GM18505 (cell line): ENCODE results near the gene PLA2G2F.

ENCODE experiments used
- ATAC-seq: cut with Tn5 transposase; IDR thresholded peaks from one replicate; pipeline ENCODE4 v1.9.1; 2021; ENCODE audit not compliant: unreplicated experiment
- POLR2A ChIP-seq: IDR thresholded peaks from 4 replicates; pipeline ENCODE4 v1.6.1; 2011; ENCODE audit warnings: borderline replicate concordance; ENCODE audit not compliant: insufficient read depth, insufficient read length; ENCODE audit errors: extremely low read depth

The PLA2G2F gene

DNA sequence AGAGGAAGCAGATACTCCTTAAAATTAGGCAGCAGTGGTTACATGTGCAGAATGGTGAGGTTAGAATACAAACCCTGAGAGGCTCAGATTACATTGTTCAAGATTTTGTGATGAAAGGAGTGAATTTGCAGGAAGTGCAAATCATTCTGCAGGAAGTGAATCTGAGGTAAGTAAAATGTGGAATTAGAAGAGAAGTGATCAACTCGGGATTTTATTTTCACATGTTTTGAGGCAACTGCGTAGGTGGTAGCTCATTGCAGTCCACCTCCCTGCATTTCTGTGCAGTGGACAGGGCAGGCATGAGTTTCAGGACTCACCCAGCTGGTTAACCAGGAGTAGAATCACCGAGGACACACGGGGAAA is 49.3 kb downstream of the PLA2G2F start:
- ATAC-seq, result no peak
- no peak for TF ChIP-seq POLR2A

- no peak for TF ChIP-seq POLR2A
- no peak for ATAC-seq
Observed at GRCh38 chr1:20189664-20190063, 50.5 kb downstream of the PLA2G2F start.

DNA sequence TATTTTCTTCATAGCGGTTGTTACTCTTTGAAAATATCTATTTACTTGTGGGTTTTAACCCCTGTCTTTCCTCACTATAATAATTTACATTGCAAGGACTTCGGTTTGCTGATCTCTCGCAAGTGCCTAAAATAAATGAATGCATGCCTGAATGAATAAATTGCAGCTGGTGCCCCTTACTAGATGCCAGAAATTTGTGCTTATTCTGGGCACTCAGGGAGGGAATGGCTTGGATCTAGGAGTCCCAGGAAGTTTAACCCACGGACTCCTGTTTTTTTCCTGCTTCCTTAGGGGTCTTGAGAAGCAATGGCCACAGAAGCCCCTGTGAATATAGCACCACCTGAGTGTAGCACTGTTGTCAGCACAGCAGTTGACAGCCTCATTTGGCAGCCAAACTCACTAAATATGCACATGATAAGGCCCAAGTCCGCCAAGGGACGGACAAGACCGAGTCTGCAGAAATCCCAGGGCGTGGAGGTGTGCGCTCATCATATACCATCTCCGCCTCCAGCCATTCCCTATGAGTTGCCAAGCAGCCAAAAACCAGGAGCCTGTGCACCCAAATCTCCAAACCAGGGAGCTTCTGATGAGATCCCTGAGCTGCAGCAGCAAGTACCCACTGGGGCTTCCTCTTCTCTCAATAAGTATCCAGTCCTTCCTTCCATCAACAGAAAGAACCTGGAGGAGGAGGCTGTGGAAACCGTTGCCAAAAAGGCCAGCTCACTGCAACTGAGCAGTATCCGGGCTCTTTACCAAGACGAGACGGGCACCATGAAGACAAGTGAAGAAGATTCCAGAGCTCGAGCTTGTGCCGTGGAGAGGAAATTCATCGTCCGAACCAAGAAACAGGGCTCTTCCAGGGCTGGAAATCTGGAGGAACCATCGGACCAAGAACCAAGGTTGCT is 51.4 kb downstream of the PLA2G2F start:
- TF ChIP-seq POLR2A, result no peak
- no peak for ATAC-seq

GRCh38 chr1:20191266-20191825 is 52.2 kb downstream of the PLA2G2F start:
- TF ChIP-seq POLR2A, result no peak
- ATAC-seq, result no peak

DNA sequence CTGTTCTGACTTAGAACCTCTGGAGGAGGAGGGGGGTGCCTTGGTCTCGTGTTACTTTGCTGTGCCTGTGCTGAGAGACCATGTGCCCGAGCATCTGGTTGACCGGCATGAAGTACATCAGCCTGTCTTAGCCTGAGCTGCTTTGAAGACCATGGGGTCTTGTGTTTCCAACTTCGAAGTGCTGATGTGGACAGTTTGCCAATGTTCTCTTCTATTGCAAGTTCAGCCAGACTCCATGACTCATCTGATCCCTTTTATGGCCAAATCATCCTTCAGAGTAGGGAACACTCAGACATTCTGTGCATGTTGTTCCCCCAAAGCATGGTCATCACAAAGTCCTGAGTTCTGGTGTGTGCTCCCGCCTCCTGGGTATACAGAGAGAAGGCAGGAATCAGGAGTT is 53.2 kb downstream of the PLA2G2F start:
- TF ChIP-seq POLR2A, result no peak
- ATAC-seq, result no peak

- TF ChIP-seq POLR2A, result no peak
- ATAC-seq, result no peak
Observed at GRCh38 chr1:20192871-20193411, 53.8 kb downstream of the PLA2G2F start.

GRCh38 chr1:20194224-20194623 is 55.1 kb downstream of the PLA2G2F start:
- no peak for ATAC-seq
- no peak for TF ChIP-seq POLR2A

GRCh38 chr1:20194757-20195461 is 55.8 kb downstream of the PLA2G2F start:
- no peak for ATAC-seq
- TF ChIP-seq POLR2A, result no peak

DNA sequence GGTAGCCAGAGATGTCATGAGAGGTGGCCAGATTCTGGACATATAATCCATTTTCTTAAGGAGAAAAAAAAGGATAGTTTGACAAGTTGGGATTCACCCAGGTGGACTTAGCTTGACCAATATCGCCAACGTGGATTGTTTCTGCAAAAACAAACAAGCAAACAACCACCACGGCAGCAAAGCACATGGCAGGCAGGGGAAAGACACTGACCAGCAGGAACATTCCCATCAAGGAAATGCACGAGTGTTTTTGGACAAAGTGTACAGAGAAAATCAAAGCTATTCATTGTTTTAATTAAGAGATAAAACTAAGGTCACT is 56.3 kb downstream of the PLA2G2F start:
- TF ChIP-seq POLR2A, result no peak
- ATAC-seq, result no peak

DNA sequence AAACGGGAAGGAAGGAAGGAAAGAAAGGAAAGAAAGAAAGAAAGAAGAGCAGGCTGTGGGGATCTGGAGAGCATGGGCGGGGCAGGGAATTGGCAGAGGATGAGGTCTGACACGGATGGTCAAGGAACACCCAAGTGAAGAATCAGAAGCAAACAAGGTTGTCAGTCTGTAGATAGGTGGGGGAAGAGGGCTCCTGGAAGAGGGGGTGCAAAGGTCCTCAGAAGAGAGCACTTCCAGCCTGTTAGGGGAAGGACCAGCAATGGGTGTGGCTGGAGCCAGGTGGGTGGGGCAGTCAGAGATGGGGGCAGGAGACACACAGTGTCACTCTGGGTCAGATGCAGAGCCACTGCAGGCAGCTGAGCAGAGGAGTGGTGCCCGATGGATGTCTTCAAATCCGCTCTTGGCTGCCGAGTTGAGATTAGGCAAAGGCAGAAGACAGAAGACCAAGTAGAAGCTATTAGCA is 58.2 kb downstream of the PLA2G2F start:
- TF ChIP-seq POLR2A, result no peak
- no peak for ATAC-seq

GRCh38 chr1:20198296-20198695 is 59.2 kb downstream of the PLA2G2F start:
- no peak for TF ChIP-seq POLR2A
- ATAC-seq, result no peak

DNA sequence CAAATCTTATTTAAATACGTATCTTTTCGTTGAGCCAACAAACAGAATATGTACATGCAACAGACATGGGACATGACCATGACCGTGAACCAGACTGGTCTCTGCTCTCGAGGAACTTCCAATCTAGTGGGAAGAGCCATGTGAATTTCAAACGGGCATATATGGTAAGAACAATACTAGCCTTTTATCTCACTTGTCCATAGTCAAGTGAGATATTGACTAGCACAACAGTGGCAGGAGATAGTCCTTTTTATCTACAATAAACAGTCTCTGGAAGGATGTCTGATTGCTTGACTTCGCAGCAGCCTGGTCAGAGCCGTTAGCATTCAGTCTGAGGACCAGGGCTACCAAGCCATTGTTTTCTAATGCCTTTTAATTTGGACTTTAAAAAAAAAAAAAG is 59.8 kb downstream of the PLA2G2F start:
- TF ChIP-seq POLR2A, result no peak
- no peak for ATAC-seq

GRCh38 chr1:20199403-20199802 is 60.3 kb downstream of the PLA2G2F start:
- no peak for ATAC-seq

More at GRCh38 chr1:20199403-20199802, 60.3 kb downstream of the PLA2G2F start:
- no peak for TF ChIP-seq POLR2A
